ENCODE measurements around the gene RPTOR.
"Not testable (repeated sequence)": the region's sequence is repeated elsewhere in the genome, so short reads cannot be mapped to it uniquely, and the experiment has no call there.

Gene RPTOR

DNA sequence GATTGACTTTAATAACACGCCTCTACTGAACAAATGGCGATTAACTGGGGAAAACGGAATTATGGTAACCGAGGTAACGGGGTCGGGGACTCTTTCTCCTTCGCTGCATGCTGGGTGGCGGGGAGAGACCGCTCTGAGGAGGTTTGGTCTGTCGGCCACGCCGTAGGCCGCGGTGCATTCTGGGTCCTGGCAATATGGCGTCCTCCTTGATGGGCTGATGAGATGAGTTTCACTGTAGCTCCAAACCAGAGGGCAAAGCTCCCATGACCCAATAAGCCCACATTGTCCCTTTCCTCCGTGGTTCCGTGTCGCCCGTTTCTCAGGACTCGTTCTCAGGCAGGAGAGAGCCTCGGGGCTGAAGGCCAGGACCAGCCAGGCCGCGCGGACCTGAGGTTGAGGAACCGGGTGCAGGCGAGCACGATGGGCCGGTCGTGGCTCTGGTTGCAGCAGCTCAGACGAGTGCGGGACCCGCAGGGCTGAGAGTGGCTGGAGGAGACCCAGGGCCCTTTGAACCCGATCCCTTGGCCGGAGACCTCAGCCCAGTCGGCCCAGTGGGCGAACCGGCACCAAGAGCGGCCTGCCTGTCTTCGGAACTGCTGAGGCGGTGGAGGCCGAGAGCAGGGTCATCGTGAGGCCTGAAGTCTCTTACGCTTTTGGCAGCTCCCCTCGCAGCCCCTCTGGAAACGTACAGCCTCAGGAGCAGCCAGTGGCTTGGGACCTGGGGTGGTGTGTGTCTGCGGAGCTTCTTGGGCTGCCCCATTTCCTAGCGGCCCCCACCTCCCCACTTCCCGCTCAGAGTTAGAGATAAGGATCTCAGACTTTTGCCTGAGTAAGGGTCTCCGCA is at the start of gene RPTOR:
Gene RPTOR (plus strand): TSS at position 184 of the 844 bp plus-strand sequence. CDS start 792 bp downstream, outside the sequence.
- no peak for FAIRE-seq

DNA sequence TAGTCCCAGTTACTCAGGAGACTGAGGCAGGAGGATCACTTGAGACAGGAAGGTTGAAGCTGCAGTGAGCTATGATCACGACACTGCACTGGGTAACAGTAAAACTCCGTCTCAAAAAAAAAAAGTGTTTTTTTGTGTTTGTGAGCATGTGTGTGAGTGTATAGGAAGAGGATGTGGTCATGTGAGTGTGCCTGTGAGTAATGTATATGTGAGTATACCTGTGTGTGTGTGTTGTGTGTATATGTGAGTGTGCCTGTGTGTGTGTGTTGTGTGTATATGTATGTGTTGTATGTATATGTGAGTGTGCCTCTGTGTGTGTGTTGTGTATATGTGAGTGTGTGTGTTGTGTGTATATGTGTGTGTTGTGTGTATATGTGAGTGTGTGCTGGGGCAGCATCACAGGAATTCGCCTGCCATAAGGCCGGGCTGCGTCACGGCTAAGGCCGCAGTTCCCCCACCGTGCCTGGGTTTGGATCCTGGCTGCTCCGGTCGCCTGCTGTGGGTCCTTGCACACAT is 46.9 kb upstream of the RPTOR start:
- no peak for FAIRE-seq

GRCh38 chr17:80498242-80498919 is 46.3 kb upstream of the RPTOR start:
- FAIRE-seq = no peak

GRCh38 chr17:80498920-80499410 is 45.7 kb upstream of the RPTOR start:
- FAIRE-seq = no peak

GRCh38 chr17:80499560-80499959 is 45.1 kb upstream of the RPTOR start:
- FAIRE-seq = no peak

DNA sequence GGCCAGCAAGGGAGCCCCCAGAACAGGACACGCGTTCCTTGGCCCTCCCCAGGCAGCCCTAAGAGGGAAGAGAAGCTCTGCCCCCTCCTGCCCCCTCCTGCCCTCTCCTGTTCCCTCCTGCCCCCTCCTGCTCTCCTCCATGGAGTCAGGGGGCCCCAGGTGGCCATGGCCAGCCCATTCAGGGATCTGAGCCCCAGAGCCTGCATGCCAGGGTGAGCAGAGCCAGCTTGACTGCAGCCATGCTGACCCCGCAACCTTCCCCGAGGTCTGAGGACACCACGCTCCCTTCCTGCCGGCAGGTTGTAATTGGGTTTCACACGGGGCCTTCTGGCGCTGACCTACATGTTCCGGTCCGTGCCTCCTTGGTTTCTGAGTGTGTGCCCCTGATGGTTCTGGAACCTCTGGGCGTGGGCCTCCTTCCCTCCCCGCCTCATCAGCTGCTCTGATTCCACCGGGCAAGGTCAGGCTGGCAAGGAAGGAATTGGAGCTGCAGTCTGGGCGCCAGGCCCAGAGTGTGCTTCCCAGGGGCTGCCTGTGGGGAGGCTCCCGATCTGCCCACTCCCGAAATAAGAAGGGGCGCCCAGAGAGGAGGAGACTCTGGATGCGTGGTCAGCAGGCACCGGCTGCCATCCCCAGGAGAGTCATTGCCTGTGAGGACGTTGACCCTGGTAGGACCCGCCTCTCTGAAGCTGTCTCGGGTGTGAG is 44.5 kb upstream of the RPTOR start:
- FAIRE-seq = no peak

DNA sequence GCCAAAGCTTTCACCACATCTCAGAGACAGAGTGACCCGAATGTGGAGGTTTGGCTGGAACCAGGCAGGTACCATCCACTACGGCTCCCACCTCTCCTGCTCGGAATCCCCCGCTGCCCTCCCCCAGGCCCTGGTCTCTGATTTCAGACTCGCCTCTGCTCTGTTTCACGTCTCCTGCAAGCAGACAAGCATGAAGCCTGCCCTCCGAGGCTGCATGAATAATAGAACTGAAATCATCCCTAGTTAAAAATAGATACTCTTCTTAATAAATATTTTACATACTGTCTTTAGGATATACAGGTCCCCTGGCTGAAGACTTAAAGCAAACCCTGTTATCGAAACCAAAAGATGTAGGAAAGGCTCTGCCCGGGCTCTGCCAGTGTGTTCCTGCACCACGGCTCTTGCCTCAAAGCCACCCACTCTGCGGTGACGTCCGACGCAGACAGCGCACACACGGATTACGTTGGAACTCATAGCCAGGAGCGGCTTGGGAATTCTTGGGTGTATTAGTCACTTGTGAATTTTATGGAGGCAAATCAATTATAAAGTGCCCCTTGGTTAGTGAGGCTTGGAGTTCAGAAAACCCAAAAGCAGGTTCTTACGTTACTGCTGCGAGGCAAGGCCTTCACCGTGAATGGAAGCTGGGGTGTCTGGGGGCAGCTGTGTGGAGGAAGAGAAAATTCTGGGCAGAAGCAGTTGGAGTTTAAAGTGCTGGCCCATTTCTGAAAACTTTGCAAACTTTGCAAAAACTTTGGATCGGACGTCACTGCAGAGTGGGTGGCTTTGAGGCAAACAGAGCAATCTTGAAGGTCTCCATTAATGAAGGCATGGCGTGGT is 42.7 kb upstream of the RPTOR start:
- FAIRE-seq = no peak

DNA sequence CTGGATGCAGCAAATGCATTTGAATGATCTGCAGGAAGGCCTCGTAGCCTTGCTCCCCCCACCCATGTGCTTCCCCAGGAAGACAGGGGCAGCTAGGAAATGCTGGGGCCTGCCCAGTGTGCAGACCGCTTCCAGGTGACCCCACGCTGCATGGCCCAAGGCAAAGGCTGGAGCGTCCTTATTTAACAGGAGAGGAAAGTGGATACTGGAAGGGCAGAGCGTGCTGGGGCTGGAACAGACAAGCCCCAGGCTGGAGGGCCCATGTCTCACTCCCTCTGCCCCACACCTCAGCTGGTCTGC is 42.1 kb upstream of the RPTOR start:
- FAIRE-seq = no peak

- no peak for FAIRE-seq
Measured at GRCh38 chr17:80503031-80503430, 41.6 kb upstream of the RPTOR start.

GRCh38 chr17:80503921-80504320 is 40.7 kb upstream of the RPTOR start:
- FAIRE-seq = no peak

DNA sequence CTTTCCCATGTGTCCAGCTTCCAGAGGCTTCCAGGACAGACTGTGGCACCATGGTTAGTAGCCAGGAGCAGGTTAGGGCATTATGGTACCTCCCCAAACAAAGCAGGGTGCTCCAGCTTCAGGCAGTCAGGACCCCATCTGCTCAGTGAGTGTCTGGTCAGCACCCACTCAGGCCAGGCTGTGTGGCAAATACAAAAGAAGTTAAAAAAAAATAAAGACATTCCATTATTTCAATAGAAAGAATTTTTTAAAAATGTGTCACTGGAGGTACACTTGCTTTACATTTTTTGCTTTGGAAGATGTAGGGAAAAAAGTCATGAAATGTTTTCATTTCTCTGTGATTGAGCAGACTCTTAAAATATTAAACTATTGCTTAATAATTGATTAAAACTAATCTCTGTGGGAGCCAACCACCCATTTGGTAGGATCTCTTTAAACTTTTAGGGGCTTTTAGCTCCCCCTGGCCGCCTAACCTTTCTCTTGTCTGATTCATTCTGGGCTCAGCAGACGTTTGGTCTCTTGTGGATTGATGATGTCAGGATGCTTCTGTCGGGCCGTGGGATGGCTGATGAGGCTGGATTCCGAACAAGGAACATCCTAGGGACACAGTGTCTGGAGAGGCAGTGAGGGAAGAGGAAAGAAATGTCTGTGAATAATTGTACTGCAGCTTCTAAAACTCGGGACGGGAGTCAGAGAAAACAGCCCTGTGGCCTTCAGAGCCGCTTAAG is 39.8 kb upstream of the RPTOR start:
- no peak for FAIRE-seq

- FAIRE-seq = not testable (repeated sequence)
Measured at GRCh38 chr17:80507177-80507576, 37.5 kb upstream of the RPTOR start.

GRCh38 chr17:80507965-80508364 is 36.7 kb upstream of the RPTOR start:
- FAIRE-seq = no peak

DNA sequence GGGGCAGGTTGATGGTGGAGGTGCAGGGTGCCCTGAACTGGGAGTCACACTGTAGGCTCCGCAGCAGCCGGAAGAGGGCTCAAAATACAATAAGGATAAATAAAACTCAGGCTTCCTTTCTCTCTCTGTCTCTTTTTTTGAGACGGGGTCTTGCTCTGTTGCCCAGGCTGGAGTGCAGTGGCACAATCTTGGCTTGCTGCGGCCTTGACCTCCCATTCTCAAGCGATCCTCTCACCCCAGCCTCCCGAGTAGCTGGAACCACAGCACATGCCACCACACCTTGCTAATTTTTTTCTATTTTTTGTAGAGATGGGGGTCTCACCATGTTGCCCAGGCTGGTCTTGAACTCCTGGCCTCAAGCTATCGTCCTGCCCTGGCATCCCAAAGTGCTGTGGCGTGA is 35.3 kb upstream of the RPTOR start:
- no peak for FAIRE-seq

- no peak for FAIRE-seq
Measured at GRCh38 chr17:80510132-80510531, 34.5 kb upstream of the RPTOR start.

- FAIRE-seq = no peak
Measured at GRCh38 chr17:80510772-80511171, 33.9 kb upstream of the RPTOR start.

DNA sequence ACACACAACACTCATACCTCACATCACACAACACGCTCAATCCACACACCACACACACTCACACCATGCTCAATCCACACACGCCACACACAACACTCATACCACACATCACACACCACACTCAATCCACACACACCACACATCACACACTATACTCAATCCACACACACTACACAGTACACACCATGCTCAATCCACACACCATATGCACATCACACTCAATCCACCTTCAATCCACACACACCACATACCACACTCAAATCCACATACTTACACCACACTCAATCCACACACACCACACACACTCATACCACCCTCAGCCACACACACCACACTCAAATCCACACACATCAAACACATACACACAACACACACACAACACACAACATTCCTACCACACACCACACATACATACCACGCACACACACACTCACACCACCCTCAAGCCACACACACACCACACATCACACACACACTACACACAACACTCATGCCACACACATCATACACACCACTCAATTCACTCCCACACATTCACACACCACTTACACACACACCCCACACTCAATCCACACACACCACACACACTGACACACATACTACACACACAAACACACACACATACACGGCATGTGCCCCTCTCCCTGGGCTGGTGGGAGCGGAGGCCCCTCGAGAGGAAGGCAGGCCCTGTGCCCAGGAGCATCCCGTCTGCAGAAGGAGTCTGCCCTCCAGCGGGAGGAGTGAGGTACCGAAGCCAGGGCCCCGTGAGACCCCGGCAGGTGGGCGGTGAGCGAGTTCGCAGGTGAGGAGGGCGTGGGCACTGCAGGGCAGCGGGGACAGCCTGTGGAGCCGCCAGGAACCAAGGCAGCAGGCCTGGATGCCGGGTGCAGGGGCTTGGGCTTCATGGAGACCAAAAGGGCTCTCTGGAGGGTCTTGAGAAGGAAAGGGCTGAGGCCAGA is 33.1 kb upstream of the RPTOR start:
- FAIRE-seq = no peak

GRCh38 chr17:80512233-80512632 is 32.4 kb upstream of the RPTOR start:
- FAIRE-seq = no peak

DNA sequence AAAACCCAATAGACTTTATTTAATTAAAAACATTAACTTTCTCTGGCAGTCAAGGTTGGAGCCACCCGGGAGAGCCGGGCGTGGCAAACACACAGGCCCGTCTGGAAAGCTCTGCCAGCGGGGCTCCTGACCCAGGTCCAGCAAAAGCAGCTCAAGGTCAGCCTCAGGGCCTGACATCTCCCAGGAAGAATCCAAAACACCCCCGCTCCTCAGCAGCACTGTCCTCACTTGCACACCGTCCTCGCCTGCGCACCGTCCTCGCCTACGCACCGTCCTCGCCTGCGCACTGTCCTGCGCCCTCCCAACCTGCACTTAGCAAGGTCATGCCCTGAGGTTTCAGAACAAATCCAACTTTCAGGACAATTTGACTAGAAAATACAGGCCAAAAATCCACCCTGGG is 31.4 kb upstream of the RPTOR start:
- FAIRE-seq = no peak

DNA sequence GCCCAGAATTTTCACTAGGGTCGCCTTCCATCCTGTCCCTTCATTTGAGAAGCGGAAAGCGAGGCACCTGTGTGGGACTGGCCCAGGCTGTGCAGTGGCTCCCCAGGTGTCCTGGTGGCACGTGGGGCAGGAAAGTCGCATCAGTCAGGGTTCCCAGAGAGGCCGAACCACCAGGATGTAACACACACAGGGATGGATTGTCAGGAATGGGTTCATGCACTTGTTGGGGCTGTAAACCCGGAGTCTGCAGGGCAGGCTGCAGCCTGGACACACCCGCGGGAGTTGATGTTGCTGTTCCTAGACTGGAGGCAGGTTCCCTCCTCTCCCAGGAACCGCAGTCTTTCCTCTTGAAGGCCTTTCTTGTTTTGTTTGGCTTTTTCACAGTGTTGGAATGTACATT is 30.7 kb upstream of the RPTOR start:
- no peak for FAIRE-seq
